ENCODE data around the gene RMP24.

Gene RMP24

GRCh38 chr18:35999925-36000324 lies 27.4 kb downstream of the RMP24 start:
- TF ChIP-seq CTCF (IDR thresholded peaks at IDR 0.05): no peak
- no peak for TF ChIP-seq POLR2A (IDR thresholded peaks at IDR 0.05)
- WGBS, 2 donors: 21 to 33% methylated on average over 1 of the region's 1 CpG
- DNase-seq (ENCODE audit: low spot score in 2 of 2): no peak
- no peak overlapping the region for H3K4me3 ChIP-seq (ENCODE audit: low read depth, poor library complexity, severe bottlenecking)
- intact Hi-C loops (cut with DNase I; ENCODE audit: low total_unique reads): no loop called here

- intact Hi-C loops (cut with DNase I; ENCODE audit: low total_unique reads): no loop called here
- no peak for DNase-seq (ENCODE audit: low spot score in 2 of 2)
- no peak for TF ChIP-seq CTCF (IDR thresholded peaks at IDR 0.05)
- no peak for TF ChIP-seq POLR2A (IDR thresholded peaks at IDR 0.05)
- WGBS, 2 donors: 97 to 98% methylated on average over 2 of the region's 2 CpGs
- no peak overlapping the region for H3K4me3 ChIP-seq (ENCODE audit: low read depth, poor library complexity, severe bottlenecking)
Observed at GRCh38 chr18:36006997-36007396, 34.5 kb downstream of the RMP24 start.

- 74 to 80% methylated on average over 3 of the region's 3 CpGs for WGBS, 2 donors
- no peak for TF ChIP-seq CTCF (IDR thresholded peaks at IDR 0.05)
- no peak for TF ChIP-seq POLR2A (IDR thresholded peaks at IDR 0.05)
Observed at GRCh38 chr18:36009214-36009613, 36.7 kb downstream of the RMP24 start.

GRCh38 chr18:36012891-36013290 lies 40.4 kb downstream of the RMP24 start:
- DNase-seq (ENCODE audit: low spot score in 2 of 2): no peak
- 94% methylated on average over 2 of the region's 2 CpGs for whole genome bisulfite sequencing, 2 donors
- TF ChIP-seq POLR2A (IDR thresholded peaks at IDR 0.05): no peak
- TF ChIP-seq CTCF (IDR thresholded peaks at IDR 0.05): no peak
- intact Hi-C loops (cut with DNase I; ENCODE audit: low total_unique reads): loop anchor here (10.0 kb wide), 1 partner anchor 272 kb away; no protein-coding TSS in a partner anchor
- no peak overlapping the region for H3K4me3 ChIP-seq (ENCODE audit: low read depth, poor library complexity, severe bottlenecking)

More at GRCh38 chr18:36009214-36009613, 36.7 kb downstream of the RMP24 start:
- intact Hi-C loops (cut with DNase I; ENCODE audit: low total_unique reads): no loop called here
- no peak for DNase-seq (ENCODE audit: low spot score in 2 of 2)
- H3K4me3 ChIP-seq (ENCODE audit: low read depth, poor library complexity, severe bottlenecking): no peak overlapping the region

- DNase-seq (ENCODE audit: low spot score in 2 of 2): no peak
- TF ChIP-seq CTCF (IDR thresholded peaks at IDR 0.05) (no peak), POLR2A (IDR thresholded peaks at IDR 0.05) (no peak)
- WGBS, 2 donors: 93 to 94% methylated on average over 3 of the region's 3 CpGs
- intact Hi-C loops (cut with DNase I; ENCODE audit: low total_unique reads): loop anchor here (10.0 kb wide), 1 partner anchor 269 kb away; no protein-coding TSS in a partner anchor
- no peak overlapping the region for H3K4me3 ChIP-seq (ENCODE audit: low read depth, poor library complexity, severe bottlenecking)
Observed at GRCh38 chr18:36015629-36016028, 43.1 kb downstream of the RMP24 start.

GRCh38 chr18:36017232-36017631 lies 44.8 kb downstream of the RMP24 start:
- no peak overlapping the region for H3K4me3 ChIP-seq (ENCODE audit: low read depth, poor library complexity, severe bottlenecking)
- 73 to 75% methylated on average over 2 of the region's 2 CpGs for WGBS, 2 donors
- DNase-seq (ENCODE audit: low spot score in 2 of 2): no peak
- TF ChIP-seq POLR2A (IDR thresholded peaks at IDR 0.05): no peak
- no peak for TF ChIP-seq CTCF (IDR thresholded peaks at IDR 0.05)
- intact Hi-C loops (cut with DNase I; ENCODE audit: low total_unique reads): loop anchor here (10.0 kb wide), 1 partner anchor 268 kb away; no protein-coding TSS in a partner anchor
